HG03039 (cell line): Measurements from ENCODE around the gene SF3B6.

ENCODE experiments used
- ATAC-seq: cut with Tn5 transposase; IDR thresholded peaks from one replicate; pipeline ENCODE4 v1.9.1; 2021; ENCODE audit warnings: mild to moderate bottlenecking, moderate library complexity; ENCODE audit not compliant: unreplicated experiment

Gene SF3B6

GRCh38 chr2:24022324-24022974, 53.7 kb downstream of the SF3B6 start:
- no peak for ATAC-seq

DNA sequence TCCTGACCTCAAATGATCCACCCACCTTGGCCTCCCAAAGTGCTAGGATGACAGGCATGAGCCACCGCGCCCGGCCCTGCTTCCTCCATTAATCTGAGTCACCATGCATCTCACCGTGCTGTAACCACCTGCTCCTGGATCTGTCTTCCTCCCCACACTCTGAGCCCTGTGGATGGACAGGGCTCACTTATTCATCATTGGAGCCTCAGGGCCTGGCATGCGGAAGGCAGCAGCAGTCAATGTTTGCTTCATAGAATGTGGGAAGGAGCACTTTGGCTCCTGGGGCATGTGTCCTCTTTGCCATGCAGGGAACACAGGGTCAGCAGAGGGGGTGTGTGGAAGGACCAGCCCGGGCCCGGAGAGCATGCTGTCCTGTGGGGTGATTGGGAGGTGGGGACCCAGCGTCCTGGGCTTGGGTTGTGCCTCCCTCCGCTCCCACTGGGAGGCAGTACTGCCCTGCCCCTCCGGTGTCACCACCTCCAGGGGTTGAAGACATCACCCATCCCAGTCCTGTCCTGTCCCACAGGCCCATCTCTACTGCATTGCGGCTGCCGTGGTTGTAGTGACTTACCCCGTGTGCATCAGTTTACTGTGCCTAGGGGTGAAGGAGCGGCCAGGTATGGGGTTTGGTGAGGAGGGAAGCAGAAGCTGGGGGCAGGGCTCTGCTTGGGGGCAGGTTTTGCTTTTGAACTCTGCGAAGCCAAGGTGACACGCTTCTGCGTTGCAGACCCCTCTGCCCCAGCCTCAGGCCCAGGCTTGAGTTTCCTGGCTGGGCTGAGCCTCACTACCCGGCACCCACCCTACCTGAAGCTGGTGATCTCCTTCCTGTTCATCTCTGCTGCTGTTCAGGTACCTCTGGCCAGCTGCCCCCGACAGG, 54.8 kb downstream of the SF3B6 start:
- no peak for ATAC-seq

- no peak for ATAC-seq
Measured at GRCh38 chr2:24020244-24020643, 55.9 kb downstream of the SF3B6 start.

DNA sequence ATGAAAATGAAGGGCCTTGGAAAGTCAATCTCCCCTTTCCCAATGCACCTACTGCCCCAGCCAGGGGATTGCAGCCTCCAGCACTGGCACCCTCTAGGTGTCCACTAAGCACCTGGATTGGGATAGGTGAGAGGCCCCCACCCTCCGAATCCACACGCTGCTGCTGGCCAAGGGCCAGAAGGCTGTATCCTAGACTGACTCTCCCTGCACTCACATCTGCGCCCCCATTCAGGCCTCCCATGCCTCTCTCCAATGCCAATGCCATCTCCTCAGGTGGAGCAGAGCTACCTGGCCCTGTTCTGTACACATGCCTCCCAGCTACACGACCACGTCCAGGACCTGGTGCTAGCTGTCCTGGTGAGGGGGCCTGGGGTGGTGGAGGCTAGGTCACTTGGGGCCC, 56.4 kb downstream of the SF3B6 start:
- no peak for ATAC-seq

GRCh38 chr2:24018241-24018640, 57.9 kb downstream of the SF3B6 start:
- no peak for ATAC-seq

GRCh38 chr2:24017711-24018110, 58.4 kb downstream of the SF3B6 start:
- no peak for ATAC-seq
